ENCODE data around the gene DNAJC17.

The DNAJC17 gene

GRCh38 chr15:40731034-40731433, 76.2 kb downstream of the DNAJC17 start:
- DNase-seq: no peak

GRCh38 chr15:40723919-40724318, 83.4 kb downstream of the DNAJC17 start:
- no peak for DNase-seq

GRCh38 chr15:40722934-40723333, 84.3 kb downstream of the DNAJC17 start:
- no peak for DNase-seq

GRCh38 chr15:40722354-40722753, 84.9 kb downstream of the DNAJC17 start:
- DNase-seq: no peak

- no peak for DNase-seq
Measured at GRCh38 chr15:40721701-40722100, 85.6 kb downstream of the DNAJC17 start.

GRCh38 chr15:40716165-40716564, 91.1 kb downstream of the DNAJC17 start:
- DNase-seq: no peak

Measured in activated naive CD4-positive, alpha-beta T cell (primary cell).